DMS114 treated with DMSO at 0.1 percent for 48 hours (cell line): ENCODE measurements around the gene SPATS1.
"Not testable (repeated sequence)": the region's sequence is repeated elsewhere in the genome, so short reads cannot be mapped to it uniquely, and the experiment has no call there.

Experiments used
- DNase-seq: peaks from one replicate; lab custom pipeline; 2025; ENCODE audit not compliant: unreplicated experiment; lab: John Stamatoyannopoulos, UW

Gene SPATS1

GRCh38 chr6:44311304-44311703 lies 31.1 kb upstream of the SPATS1 start:
- no peak for DNase-seq

DNA sequence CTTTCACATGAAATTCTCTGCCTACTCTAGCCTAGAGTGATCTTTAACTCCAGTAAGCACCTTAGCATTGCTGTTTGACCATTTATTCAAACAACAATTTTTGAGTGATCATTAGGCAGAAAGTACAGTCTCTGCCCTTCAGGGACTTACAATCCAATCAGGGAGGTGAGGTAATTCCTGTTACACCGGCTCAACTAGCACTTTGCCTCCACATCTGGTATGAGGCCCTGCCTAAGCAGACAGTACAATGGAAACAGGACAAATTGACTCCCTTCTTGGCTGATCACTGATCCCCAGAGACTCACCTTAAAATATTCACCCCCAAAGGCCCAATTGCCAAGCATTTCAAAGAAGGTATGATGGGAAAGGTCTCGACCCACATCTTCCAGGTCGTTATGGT lies 30.7 kb upstream of the SPATS1 start:
- DNase-seq: no peak

DNA sequence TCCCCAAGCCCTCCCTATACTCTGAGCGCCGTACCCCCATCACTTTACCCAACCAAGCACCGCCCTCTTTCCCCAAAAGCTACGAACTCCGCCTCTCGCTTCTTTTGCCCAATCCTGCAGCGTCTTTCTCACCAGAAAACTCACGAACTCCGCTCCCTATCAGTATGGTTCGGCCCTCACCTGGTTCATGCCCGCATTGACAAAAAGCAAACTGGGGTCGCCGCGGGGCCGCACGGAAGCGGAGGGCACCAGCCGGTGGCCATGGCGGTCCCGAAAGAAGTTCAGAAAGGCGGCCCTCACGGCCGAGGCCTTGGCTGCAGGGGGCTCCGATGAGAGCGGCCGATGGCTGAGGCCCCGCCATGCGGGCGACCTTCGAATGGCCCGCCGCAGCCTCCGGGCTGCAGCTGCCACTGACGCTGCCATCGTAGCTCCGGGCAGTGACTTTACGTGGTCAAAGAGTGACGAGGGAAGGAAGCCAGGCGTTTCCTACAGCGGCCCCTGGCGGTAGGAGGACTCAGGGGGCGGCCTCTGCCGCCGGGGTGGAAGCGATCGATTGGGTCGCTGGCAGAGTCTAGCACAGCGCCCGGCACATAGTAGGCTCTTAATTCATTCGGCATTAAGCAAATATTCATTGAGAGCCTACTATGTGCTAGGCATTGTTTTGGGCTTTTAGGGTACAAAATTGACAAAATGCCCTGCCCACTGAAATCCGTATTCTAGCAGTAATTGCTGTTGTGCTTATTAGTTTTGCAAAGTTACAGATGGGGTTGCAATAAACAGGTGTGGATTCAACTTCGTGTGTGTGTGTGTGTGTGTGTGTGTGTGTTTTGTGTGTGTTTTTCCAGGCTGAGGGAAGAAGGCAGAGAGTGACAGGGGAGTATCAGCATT lies 29.3 kb upstream of the SPATS1 start, which contains the start of gene AARS2:
TSS of gene AARS2 (minus strand) at position 447 of the 888 bp plus-strand sequence. CDS start at position 423, 24 bp downstream.
- DNase-seq: peak; percentile 83

DNA sequence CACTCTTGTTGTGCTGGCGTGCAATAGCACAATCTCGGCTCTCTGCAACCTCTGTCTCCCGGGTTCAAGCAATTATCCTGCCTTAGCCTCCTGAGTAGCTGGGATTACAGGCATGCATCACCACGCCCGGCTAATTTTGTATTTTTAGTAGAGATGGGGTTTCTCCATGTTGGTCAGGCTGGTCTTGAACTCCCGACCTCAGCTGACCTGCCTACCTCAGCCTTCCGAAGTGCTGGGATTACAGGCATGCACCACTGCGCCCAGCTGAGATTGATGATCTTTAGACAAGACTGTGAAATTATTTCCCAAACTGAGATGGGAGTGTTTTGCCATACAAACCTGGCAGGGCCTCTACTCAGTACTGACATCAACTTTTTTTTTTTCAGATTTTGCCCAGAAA lies 27.8 kb upstream of the SPATS1 start:
- DNase-seq: not testable (repeated sequence)

DNA sequence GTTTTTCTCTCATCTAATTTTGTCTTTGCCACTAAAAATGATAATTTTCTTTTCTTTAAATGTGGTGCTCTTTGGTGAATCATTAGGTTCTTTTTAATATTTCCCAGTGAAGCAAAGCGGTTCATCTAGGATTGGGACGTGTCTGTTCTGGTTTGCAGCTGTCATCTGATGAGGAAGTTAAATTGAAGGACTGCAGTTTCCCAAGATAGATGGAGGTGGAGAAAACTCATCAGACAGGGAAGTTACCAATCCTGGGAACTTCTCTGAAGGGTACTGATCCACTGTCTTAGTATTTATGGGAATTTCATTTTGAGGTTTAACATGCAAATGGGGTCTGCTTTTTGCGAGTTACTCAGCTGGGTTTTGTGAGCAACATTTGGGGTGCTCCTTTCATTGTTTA lies 26.9 kb upstream of the SPATS1 start:
- DNase-seq: no peak

GRCh38 chr6:44315951-44316350 lies 26.5 kb upstream of the SPATS1 start:
- DNase-seq: no peak

DNA sequence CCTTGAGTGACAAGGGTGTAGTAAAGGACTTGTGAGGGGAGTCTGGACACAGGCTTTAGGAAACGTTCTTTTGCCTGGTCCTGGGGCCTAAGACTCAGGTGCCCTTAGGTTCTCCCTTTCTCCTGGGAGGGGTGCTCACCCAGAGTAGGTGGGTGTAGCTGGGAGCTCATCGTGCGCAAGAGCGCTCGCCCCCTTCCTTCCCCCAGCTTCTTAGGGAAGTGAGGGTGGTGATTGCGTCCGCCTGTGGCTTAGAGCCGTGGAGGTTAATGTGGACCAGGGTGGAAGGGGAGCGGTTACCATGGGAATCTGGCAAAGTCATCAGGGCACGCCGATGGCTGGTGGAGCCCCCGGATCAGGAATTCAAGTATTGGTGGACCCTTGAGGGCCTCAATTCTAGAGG lies 26.0 kb upstream of the SPATS1 start:
- DNase-seq: no peak

DNA sequence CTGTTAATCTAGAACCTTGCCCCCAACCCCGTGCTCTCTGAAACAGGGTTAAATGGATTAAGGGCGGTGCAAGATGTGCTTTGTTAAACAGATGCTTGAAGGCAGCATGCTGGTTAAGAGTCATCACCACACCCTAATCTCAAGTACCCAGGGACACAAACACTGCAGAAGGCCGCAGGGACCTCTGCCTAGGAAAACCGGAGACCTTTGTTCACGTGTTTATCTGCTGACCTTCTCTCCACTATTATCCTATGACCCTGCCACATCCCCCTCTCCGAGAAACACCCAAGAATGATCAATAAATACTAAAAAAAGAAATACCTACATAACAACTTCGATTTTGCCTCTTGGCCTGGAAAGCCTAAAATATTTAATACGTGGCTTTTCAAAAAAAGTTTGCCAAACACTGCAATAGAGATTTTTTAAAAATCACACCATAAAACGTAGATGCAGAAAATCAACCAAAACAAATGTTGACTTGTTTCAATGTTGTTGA lies 25.3 kb upstream of the SPATS1 start:
- DNase-seq: not testable (repeated sequence)

- no peak for DNase-seq
Observed at GRCh38 chr6:44321210-44321609, 21.2 kb upstream of the SPATS1 start.

GRCh38 chr6:44327096-44327495 lies 15.4 kb upstream of the SPATS1 start:
- no peak for DNase-seq

GRCh38 chr6:44327760-44328159 lies 14.7 kb upstream of the SPATS1 start:
- DNase-seq: no peak

DNA sequence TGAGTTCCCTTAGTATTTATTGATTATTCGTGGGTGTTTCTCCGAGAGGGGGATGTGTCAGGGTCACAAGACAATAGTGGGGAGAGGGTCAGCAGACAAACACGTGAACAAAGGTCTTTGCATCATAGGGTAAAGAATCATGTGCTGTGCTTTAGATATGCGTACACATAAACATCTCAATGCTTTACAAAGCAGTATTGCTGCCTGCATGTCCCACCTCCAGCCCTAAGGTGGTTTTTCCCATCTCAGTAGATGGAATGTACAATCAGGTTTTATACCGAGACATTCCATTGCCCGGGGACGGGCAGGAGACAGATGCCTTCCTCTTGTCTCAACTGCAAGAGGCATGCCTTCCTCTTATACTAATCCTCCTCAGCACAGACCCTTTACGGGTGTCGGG lies 14.2 kb upstream of the SPATS1 start:
- DNase-seq: not testable (repeated sequence)

GRCh38 chr6:44329858-44330257 lies 12.6 kb upstream of the SPATS1 start:
- DNase-seq: no peak

- DNase-seq: no peak
Observed at GRCh38 chr6:44332585-44332984, 9.9 kb upstream of the SPATS1 start.

- no peak for DNase-seq
Observed at GRCh38 chr6:44333273-44333919, 9.1 kb upstream of the SPATS1 start.

- DNase-seq: no peak
Observed at GRCh38 chr6:44333942-44334341, 8.5 kb upstream of the SPATS1 start.

GRCh38 chr6:44335631-44336030 lies 6.8 kb upstream of the SPATS1 start:
- DNase-seq: no peak

DNA sequence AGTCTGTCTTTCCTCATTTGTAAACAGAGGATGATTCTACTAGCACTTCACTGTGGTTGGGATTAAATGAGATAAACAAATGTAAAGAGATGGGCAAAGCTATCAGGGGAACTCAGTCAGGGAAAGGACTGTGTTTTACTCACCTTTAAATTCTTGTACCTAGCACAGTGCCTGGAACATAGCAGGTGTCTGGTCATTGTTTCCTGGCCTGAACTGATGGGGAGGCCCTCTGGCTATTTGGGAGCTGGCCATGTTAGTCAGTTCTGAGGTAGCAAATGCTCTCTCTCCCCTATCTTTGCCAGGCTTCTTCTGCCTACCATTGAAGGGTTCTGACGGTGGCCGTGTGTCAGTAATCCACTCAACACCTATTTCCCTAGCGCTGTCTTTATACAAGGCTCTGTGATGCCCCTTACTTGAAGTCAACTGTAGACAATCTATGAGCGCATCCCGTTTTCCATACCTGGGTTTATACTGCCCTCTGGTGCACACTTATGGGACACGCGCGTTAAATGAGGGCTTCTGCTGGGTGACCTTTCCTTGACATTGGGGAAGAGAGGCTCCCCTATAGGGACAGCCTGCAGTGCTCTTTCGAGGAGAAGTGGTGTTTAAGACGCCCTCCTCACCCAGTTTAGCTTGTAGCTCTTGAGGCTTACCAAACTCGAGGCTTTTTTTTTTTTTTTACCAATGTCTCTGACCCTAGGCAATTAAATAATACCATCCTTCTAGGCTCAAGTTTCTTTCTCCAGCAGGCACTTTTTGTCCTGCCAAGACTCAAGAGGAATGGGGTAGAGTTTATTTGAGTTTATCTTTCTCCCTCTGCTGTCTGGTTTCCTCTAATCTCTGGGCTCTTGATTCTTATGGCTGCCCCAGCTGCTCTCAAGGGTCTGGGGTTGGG lies 4.0 kb upstream of the SPATS1 start:
- peak; percentile 56 for DNase-seq

DNA sequence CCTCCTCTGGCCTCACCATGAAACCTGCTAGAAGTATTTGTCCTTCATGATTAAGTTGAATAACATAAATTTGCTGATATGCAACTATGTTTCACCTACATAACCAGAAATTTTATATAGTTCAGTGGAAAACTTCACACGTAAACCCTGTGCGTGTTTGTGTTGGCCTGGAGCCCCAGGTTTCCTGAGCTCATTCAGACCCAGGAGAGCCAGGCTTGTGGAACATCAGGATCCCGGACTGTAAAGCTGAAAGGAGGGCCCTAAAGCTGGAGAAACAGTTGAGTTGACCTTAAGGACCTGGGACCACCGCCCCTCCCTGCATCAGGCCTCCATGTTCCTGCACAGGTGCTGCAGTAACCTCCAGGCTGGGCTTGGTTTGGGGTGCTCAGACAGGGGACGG lies 3.1 kb upstream of the SPATS1 start:
- no peak for DNase-seq

- no peak for DNase-seq
Observed at GRCh38 chr6:44339763-44340625, 2.5 kb upstream of the SPATS1 start.
